HUDEP-2 (cell line): ENCODE results near the gene ZFP64.
"Not testable (repeated sequence)": the region's sequence is repeated elsewhere in the genome, so short reads cannot be mapped to it uniquely, and the experiment has no call there.

Experiments used
- DNase-seq, 76 experiments: peaks; one replicate each; lab custom pipeline; 2025; ENCODE audit not compliant: unreplicated experiment in 76 of 76; lab: John Stamatoyannopoulos, UW

Gene ZFP64

GRCh38 chr20:52166150-52166549 lies 25.4 kb downstream of the ZFP64 start:
- no peak for DNase-seq

GRCh38 chr20:52160621-52161204 lies 30.9 kb downstream of the ZFP64 start:
- no peak for DNase-seq

- no peak for DNase-seq
These were observed 31.5 kb downstream of the ZFP64 start for GRCh38 chr20:52160049-52160570.

GRCh38 chr20:52154575-52154974 lies 37.0 kb downstream of the ZFP64 start:
- DNase-seq = no peak

- no peak for DNase-seq
These were observed 37.7 kb downstream of the ZFP64 start for GRCh38 chr20:52153896-52154295.

GRCh38 chr20:52152921-52153320 lies 38.7 kb downstream of the ZFP64 start:
- DNase-seq = no peak

GRCh38 chr20:52152416-52152815 lies 39.2 kb downstream of the ZFP64 start:
- DNase-seq = no peak

- DNase-seq = peak in 11 of 76 experiments; percentile 4 to 30 (median 12)
These were observed 40.9 kb downstream of the ZFP64 start for GRCh38 chr20:52150440-52151258.

GRCh38 chr20:52145587-52145986 lies 46.0 kb downstream of the ZFP64 start:
- no peak for DNase-seq

- DNase-seq = no peak
These were observed 48.3 kb downstream of the ZFP64 start for GRCh38 chr20:52143277-52143676.

- no peak for DNase-seq
These were observed 48.8 kb downstream of the ZFP64 start for GRCh38 chr20:52142757-52143156.

- DNase-seq = no peak
These were observed 51.6 kb downstream of the ZFP64 start for GRCh38 chr20:52139986-52140385.

- DNase-seq = no peak
These were observed 53.7 kb downstream of the ZFP64 start for GRCh38 chr20:52137850-52138249.

GRCh38 chr20:52133714-52134113 lies 57.9 kb downstream of the ZFP64 start:
- not testable (repeated sequence) for DNase-seq

GRCh38 chr20:52132337-52132736 lies 59.2 kb downstream of the ZFP64 start:
- no peak for DNase-seq

- DNase-seq = no peak
These were observed 60.4 kb downstream of the ZFP64 start for GRCh38 chr20:52131048-52131643.

GRCh38 chr20:52130406-52130805 lies 61.2 kb downstream of the ZFP64 start:
- no peak for DNase-seq

- DNase-seq = no peak
These were observed 62.0 kb downstream of the ZFP64 start for GRCh38 chr20:52129611-52130010.

GRCh38 chr20:52127309-52127708 lies 64.3 kb downstream of the ZFP64 start:
- DNase-seq = no peak

- no peak for DNase-seq
These were observed 66.8 kb downstream of the ZFP64 start for GRCh38 chr20:52124821-52125220.

- no peak for DNase-seq
These were observed 72.9 kb downstream of the ZFP64 start for GRCh38 chr20:52118696-52119095.
